Suprapubic skin (tissue), 4 donors: ENCODE data around the gene SKAP1.

Source experiments
- EP300 ChIP-seq: sonication (generic); formaldehyde crosslinking; IDR thresholded peaks from one replicate; pipeline ENCODE4 v1.6.1; 2017; ENCODE audit warnings: antibody characterized with exemption
- POLR2A ChIP-seq, 2 donors: fragments of 450-650 bp; IDR thresholded peaks; one replicate each; pipeline ENCODE4 v1.6.1; 2017; ENCODE audit warnings: antibody characterized with exemption in 2 of 2, mild to moderate bottlenecking in 2 of 2, moderate library complexity in 2 of 2
- POLR2AphosphoS5 ChIP-seq, 3 donors: sonication (generic); formaldehyde crosslinking; IDR thresholded peaks; one replicate each; pipeline ENCODE4 v1.6.1; 2017; ENCODE audit warnings: antibody characterized with exemption in 3 of 3
- TF ChIP-seq, protein P1 (sequence below), 2 donors: fragments of 200-600 bp in 1 of 2; fragments of 450-650 bp in 1 of 2; sonication (generic) in 1 of 2; IDR thresholded peaks; one replicate each; pipeline ENCODE4 v1.5.1; 2016 to 2019; ENCODE audit warnings: antibody characterized with exemption in 2 of 2, mild to moderate bottlenecking in 1 of 2, moderate library complexity in 1 of 2

DNA sequence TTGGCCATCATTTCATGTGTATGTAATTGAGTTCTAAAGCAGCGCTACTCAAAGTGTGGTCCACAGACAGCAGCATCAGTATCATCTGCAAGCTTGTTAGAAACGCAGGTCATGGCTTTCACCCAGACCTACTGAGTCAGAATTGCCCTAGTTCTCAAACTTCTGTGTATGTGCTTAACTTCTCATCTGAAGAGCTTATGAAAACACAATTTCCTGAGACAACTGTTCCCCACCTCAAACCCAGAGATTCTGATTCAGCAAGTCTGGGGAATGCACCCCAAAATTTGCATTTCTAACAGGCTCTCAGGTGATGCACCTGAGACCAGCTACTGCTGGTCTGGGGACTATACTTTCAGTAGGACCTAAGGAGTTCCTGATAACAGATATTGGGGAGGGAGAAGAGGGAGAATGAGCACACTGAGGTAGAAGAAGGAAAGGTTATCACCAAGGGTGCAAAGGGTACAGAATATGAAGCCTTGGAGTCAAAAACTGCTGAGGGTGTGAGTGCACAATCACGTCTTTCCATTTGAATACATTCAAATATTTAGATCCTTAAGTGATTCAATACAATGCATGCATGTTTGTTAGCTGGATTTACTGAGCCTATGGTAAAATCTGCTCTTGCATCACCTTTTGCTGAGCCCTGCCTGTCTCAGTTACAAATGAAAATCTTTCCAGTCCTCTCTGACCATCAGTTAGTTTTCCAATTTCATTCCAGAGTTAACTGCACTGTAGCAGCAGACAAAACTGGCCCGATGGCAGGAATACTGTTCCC is 29.2 kb upstream of the SKAP1 start:
- TF ChIP-seq, protein P1, sequence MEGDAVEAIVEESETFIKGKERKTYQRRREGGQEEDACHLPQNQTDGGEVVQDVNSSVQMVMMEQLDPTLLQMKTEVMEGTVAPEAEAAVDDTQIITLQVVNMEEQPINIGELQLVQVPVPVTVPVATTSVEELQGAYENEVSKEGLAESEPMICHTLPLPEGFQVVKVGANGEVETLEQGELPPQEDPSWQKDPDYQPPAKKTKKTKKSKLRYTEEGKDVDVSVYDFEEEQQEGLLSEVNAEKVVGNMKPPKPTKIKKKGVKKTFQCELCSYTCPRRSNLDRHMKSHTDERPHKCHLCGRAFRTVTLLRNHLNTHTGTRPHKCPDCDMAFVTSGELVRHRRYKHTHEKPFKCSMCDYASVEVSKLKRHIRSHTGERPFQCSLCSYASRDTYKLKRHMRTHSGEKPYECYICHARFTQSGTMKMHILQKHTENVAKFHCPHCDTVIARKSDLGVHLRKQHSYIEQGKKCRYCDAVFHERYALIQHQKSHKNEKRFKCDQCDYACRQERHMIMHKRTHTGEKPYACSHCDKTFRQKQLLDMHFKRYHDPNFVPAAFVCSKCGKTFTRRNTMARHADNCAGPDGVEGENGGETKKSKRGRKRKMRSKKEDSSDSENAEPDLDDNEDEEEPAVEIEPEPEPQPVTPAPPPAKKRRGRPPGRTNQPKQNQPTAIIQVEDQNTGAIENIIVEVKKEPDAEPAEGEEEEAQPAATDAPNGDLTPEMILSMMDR (IDR thresholded peaks at IDR 0.05): no peak
- TF ChIP-seq POLR2AphosphoS5 (IDR thresholded peaks at IDR 0.05) (no peak), EP300 (no peak), POLR2A (IDR thresholded peaks at IDR 0.05) (no peak)
